Sigmoid colon (tissue), 4 donors: Measurements from ENCODE around the gene RING1.

ENCODE experiments used
- CTCF ChIP-seq, 4 experiments: fragments of 450-650 bp in 3 of 4; fragments of 200-600 bp in 1 of 4; IDR thresholded peaks; one replicate each; pipeline ENCODE4 v1.5.1; 2016 to 2019; ENCODE audit warnings: antibody characterized with exemption in 4 of 4, mild to moderate bottlenecking in 3 of 4, moderate library complexity in 2 of 4
- EP300 ChIP-seq, 4 donors: sonication (generic); formaldehyde crosslinking; IDR thresholded peaks; one replicate each; pipeline ENCODE4 v1.6.1; 2017; ENCODE audit warnings: antibody characterized with exemption in 4 of 4
- POLR2A ChIP-seq, 2 donors: fragments of 450-650 bp; IDR thresholded peaks; one replicate each; pipeline ENCODE4 v1.6.1; 2016; ENCODE audit warnings: antibody characterized with exemption in 2 of 2, mild to moderate bottlenecking in 2 of 2, moderate library complexity in 2 of 2
- POLR2AphosphoS5 ChIP-seq, 4 donors: sonication (generic); formaldehyde crosslinking; IDR thresholded peaks; one replicate each; pipeline ENCODE4 v1.6.1; 2017; ENCODE audit warnings: antibody characterized with exemption in 4 of 4

GRCh38 chr6:33171016-33171879 is 37.1 kb upstream of the RING1 start:
- no peak for TF ChIP-seq CTCF (IDR thresholded peaks at IDR 0.05)
- no peak for TF ChIP-seq POLR2A (IDR thresholded peaks at IDR 0.05)
- TF ChIP-seq POLR2AphosphoS5 (IDR thresholded peaks at IDR 0.05), result no peak
- TF ChIP-seq EP300 (IDR thresholded peaks at IDR 0.05), result no peak
